Stomach (tissue), 9 donors: ENCODE data around the gene TENM4. TPM values are rescaled to one million over a fixed set of nuclear protein-coding genes. Genes with fewer than 3 reads are reported as not detected.
A peak's percentile ranks its signal among the peaks of the same experiment; 100 is the strongest.

Experiments
- DNase-seq, 2 donors: peaks; one replicate each; pipeline versions ENCODE4 v3.0.0 to v3.0.0-alpha.2; 2013 to 2019
- H3K27ac ChIP-seq, 5 donors: fragments of 200-600 bp in 4 of 5; sonication (generic) in 4 of 5; one replicate each; pipeline ENCODE4 v1.5.1; 2013 to 2019; ENCODE audit warnings: mild to moderate bottlenecking in 1 of 5, moderate library complexity in 1 of 5
- H3K27me3 ChIP-seq, 3 donors: fragments of 200-600 bp; sonication (generic); one replicate each; pipeline ENCODE4 v1.5.1; 2017 to 2019; ENCODE audit warnings: mixed run types in 1 of 3
- H3K36me3 ChIP-seq, 4 donors: fragments of 200-600 bp; sonication (generic); 1 replicate in 3 of 4; 2 replicates in 1 of 4; pipeline ENCODE4 v1.5.1; 2016 to 2019
- H3K4me1 ChIP-seq, 4 donors: fragments of 200-600 bp; sonication (generic); one replicate each; pipeline ENCODE4 v1.5.1; 2016 to 2019
- H3K4me3 ChIP-seq, 4 donors: fragments of 200-600 bp; sonication (generic) in 3 of 4; one replicate each; pipeline ENCODE4 v1.5.1; 2016 to 2019; ENCODE audit warnings: mild to moderate bottlenecking in 1 of 4
- H3K9me3 ChIP-seq, 4 donors: fragments of 200-600 bp; sonication (generic); one replicate each; pipeline ENCODE4 v1.5.1; 2016 to 2019
- CTCF ChIP-seq, 7 experiments: fragments of 450-650 bp in 4 of 7; fragments of 200-600 bp in 3 of 7; sonication (generic) in 3 of 7; IDR thresholded peaks; one replicate each; pipeline ENCODE4 v1.5.1; 2016 to 2019; ENCODE audit warnings: antibody characterized with exemption in 7 of 7, control low read depth in 2 of 7, mild to moderate bottlenecking in 1 of 7
- EP300 ChIP-seq: sonication (generic); formaldehyde crosslinking; IDR thresholded peaks from one replicate; pipeline ENCODE4 v1.6.1; 2017; ENCODE audit warnings: antibody characterized with exemption
- POLR2A ChIP-seq, 4 donors: fragments of 450-650 bp; IDR thresholded peaks; one replicate each; pipeline ENCODE4 v1.6.1; 2016; ENCODE audit warnings: antibody characterized with exemption in 4 of 4, control low read depth in 2 of 4, mild to moderate bottlenecking in 1 of 4, moderate library complexity in 1 of 4
- POLR2AphosphoS5 ChIP-seq, 3 donors: sonication (generic); formaldehyde crosslinking; IDR thresholded peaks; one replicate each; pipeline ENCODE4 v1.6.1; 2016; ENCODE audit warnings: antibody characterized with exemption in 3 of 3
- WGBS, 5 donors: extraction: QIAGEN DNeasy Blood & Tissue Kit in 3 of 5; methylation state at CpG; one replicate each; pipeline versions ENCODE4 v1.1.5 to v1.1.7; 2013 to 2018; 5-methylcytosine and 5-hydroxymethylcytosine counted together
- intact Hi-C: fragments of 100-400 bp; cut with DNase I; formaldehyde crosslinking; loops from one replicate; pipeline ENCODE4 v1.15.1; 2023; ENCODE audit warnings: low total_unique reads
- polyA plus RNA-seq, 3 donors: library from polyadenylated mRNA; stranded (reverse); fragments of 200-250 nt; gene quantifications; one replicate each; pipeline ENCODE4 v1.2.3, GENCODE V29; 2013
- total RNA-seq, 5 donors: library from RNA; depleted of rRNA; stranded (reverse); fragments of >200 nt; gene quantifications; one replicate each; pipeline versions ENCODE4 v1.1.0 to v1.2.3, GENCODE V29; 2014 to 2016
- donor health status: healthy with polysubstance abuse.
- donor health status: Bipolar disorder and iron deficiency.
- donor health status: healthy.

TENM4 gene
- total and polyA plus RNA-seq, 8 donors: 0.06 to 13.2 (median 0.87) TPM; not detected in 1

- no peak overlapping the region for H3K27ac ChIP-seq
- H3K36me3 ChIP-seq: no peaks in the 10 kb centered on the region
- no peak for DNase-seq
- H3K9me3 ChIP-seq: no peaks in the 10 kb centered on the region
- H3K4me1 ChIP-seq: no peaks in the 10 kb centered on the region
- H3K27me3 ChIP-seq: no peaks in the 10 kb centered on the region
- 91 to 98% (median 96%) methylated on average over 3 of the region's 3 CpGs for WGBS, 5 donors
- intact Hi-C loops: no loop called here
- TF ChIP-seq POLR2AphosphoS5 (IDR thresholded peaks at IDR 0.05): no peak
- TF ChIP-seq CTCF (IDR thresholded peaks at IDR 0.05): no peak
- H3K4me3 ChIP-seq: no peak overlapping the region
Measured at GRCh38 chr11:79255965-79256364, 184.9 kb downstream of the TENM4 start.

- TF ChIP-seq CTCF (IDR thresholded peaks at IDR 0.05) (no peak), POLR2AphosphoS5 (IDR thresholded peaks at IDR 0.05) (no peak), EP300 (no peak), POLR2A (IDR thresholded peaks at IDR 0.05) (no peak)
- Histone ChIP-seq H3K27ac (no peak overlapping the region), H3K9me3 (no peaks in the 10 kb centered on the region), H3K4me3 (no peak overlapping the region), H3K36me3 (no peaks in the 10 kb centered on the region), H3K4me1 (no peaks in the 10 kb centered on the region), H3K27me3 (no peaks in the 10 kb centered on the region)
- intact Hi-C loops: no loop called here
- 64 to 79% (median 70%) methylated on average over 8 of the region's 8 CpGs for WGBS, 5 donors
- DNase-seq: no peak
Measured at GRCh38 chr11:79253280-79253679, 187.6 kb downstream of the TENM4 start.

GRCh38 chr11:79249295-79249993, 191.4 kb downstream of the TENM4 start:
- 81 to 94% (median 86%) methylated on average over 5 of the region's 5 CpGs for whole genome bisulfite sequencing, 5 donors
- no peaks in the 10 kb centered on the region for H3K27me3 ChIP-seq
- intact Hi-C loops: no loop called here
- no peak overlapping the region for H3K4me3 ChIP-seq
- TF ChIP-seq EP300 (no peak), CTCF (IDR thresholded peaks at IDR 0.05) (no peak), POLR2AphosphoS5 (IDR thresholded peaks at IDR 0.05) (no peak), POLR2A (IDR thresholded peaks at IDR 0.05) (no peak)
- no peaks in the 10 kb centered on the region for H3K36me3 ChIP-seq
- no peak for DNase-seq
- H3K4me1 ChIP-seq: peaks cover 0 to 7% (median 3%) of the 10 kb centered on the region in 4 donors
- H3K27ac ChIP-seq: no peak overlapping the region
- no peaks in the 10 kb centered on the region for H3K9me3 ChIP-seq

- peak overlapping the region in 2 of 5 donors; percentile 23 to 35 for H3K27ac ChIP-seq
- no peaks in the 10 kb centered on the region for H3K36me3 ChIP-seq
- WGBS, 5 donors: 38 to 64% (median 44%) methylated on average over 2 of the region's 2 CpGs
- H3K4me3 ChIP-seq: no peak overlapping the region
- H3K4me1 ChIP-seq: peaks cover 0 to 7% (median 3%) of the 10 kb centered on the region in 4 donors
- H3K27me3 ChIP-seq: no peaks in the 10 kb centered on the region
- intact Hi-C loops: no loop called here
- no peak for DNase-seq
- H3K9me3 ChIP-seq: no peaks in the 10 kb centered on the region
- TF ChIP-seq POLR2AphosphoS5 (IDR thresholded peaks at IDR 0.05) (no peak), EP300 (no peak)
Measured at GRCh38 chr11:79244798-79245197, 196.0 kb downstream of the TENM4 start.

- peak in 1 of 2 donors; percentile 54 for DNase-seq
- no peak for TF ChIP-seq EP300
- TF ChIP-seq POLR2A (IDR thresholded peaks at IDR 0.05): no peak
- no peak for TF ChIP-seq CTCF (IDR thresholded peaks at IDR 0.05)
- TF ChIP-seq POLR2AphosphoS5 (IDR thresholded peaks at IDR 0.05): no peak
- Histone ChIP-seq H3K27me3 (no peaks in the 10 kb centered on the region), H3K4me3 (no peak overlapping the region), H3K9me3 (no peaks in the 10 kb centered on the region), H3K4me1 (peaks cover 0 to 7% (median 3%) of the 10 kb centered on the region in 4 donors), H3K36me3 (no peaks in the 10 kb centered on the region), H3K27ac (peak overlapping the region in 2 of 5 donors; percentile 35 to 46)
- 56 to 69% (median 63%) methylated on average over 6 of the region's 6 CpGs for WGBS, 5 donors
- intact Hi-C loops: no loop called here
Measured at GRCh38 chr11:79244241-79244772, 196.5 kb downstream of the TENM4 start.
